Activated CD4-positive, CD25-positive, alpha-beta regulatory T cell treated with anti-CD3 and anti-CD28 coated beads, Interleukin-2, amount 50 U/mL, for 72 hours (primary cell): ENCODE data around the gene MAP3K10.
A peak's percentile ranks its signal among the peaks of the same experiment; 100 is the strongest.
"Not testable (repeated sequence)": the region's sequence is repeated elsewhere in the genome, so short reads cannot be mapped to it uniquely, and the experiment has no call there.

Experiments
- DNase-seq: peaks from one replicate; pipeline ENCODE4 v3.0.0; 2021

Gene MAP3K10

DNA sequence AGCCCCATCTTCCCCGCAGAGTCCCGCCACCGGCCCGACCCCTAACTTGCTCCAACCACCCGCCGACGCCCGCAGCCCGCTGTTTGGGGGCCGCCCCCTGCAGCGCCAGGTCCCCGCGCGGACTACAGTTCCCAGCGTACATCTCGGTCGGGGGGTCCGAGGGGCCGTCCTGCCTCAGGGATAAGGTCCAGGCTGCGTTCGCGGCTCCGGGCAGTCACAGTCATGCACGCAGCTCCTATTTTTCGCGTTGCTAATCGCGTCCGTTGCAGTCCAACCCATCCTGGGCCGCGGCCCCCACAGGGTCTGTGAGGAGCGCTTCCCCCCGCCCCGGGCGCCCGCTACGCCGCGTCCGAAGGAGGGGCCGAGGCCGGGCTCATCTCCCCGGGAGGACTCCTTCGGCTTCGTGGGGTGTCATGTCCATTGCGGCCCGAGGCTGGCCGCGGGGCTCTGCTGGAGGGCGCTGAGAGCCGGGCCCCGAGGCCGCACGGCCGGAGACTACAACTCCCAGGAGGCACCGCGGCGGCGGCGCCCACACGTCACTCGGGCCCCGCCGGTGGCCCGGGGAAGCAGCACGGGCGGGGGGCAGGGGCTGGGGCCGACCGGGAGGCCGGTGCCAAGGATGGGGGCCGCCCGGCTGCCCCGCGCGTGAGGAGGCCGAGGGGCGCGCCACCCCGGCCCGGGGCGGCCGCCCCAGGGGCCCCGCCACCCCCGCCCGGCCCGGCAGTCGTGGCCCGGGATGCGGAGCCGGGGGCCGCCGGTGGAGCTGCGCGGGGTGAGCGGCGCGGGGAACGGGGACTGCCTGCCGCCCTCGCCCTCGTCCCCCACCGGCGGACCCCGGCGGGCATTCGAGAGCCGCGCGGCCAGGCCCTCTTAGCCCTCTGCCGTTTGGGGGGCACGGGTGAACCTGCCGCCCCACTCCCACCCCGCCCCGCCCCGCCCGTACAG, at the start of gene MAP3K10:
Gene MAP3K10 (plus strand): TSS at position 536 of the 945 bp plus-strand sequence. CDS start 606 bp downstream, outside the sequence.
- peak; percentile 76 for DNase-seq

- DNase-seq: no peak
Measured at GRCh38 chr19:40141551-40141950, 49.7 kb upstream of the MAP3K10 start.

DNA sequence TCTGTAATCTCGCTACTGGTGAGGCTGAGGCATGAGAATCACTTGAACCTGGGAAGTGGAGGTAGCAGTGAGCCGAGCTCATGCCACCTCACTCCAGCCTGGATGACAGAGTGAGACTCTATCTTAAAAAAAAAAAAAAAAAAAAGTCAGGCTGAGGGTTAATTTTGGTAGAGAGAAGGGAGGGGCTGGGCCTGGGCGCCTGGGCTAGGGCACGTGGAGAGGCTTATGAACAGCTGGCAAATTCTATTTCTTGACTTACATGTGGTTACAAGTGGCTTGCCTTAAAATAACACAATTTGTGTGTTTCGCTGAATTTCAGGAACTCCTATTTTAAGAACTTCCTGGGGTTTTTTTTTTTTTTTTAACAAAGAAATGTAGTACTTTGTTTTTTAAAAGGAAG, 47.6 kb upstream of the MAP3K10 start:
- no peak for DNase-seq

- DNase-seq: no peak
Measured at GRCh38 chr19:40144151-40144550, 47.1 kb upstream of the MAP3K10 start.

- no peak for DNase-seq
Measured at GRCh38 chr19:40144947-40145748, 46.1 kb upstream of the MAP3K10 start.

DNA sequence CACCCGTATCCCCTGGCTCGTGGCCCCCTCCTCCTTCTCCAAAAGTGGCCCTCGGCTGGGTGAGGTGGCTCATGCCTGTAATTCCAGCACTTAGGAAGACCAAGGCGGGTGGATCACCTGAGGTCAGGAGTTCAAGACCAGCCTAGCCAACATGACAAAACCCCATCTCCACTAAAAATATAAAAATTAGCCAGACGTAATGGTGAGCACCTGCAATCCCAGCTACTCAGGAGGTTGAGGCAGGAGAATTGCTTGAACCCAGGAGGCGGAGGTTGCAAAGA, 45.5 kb upstream of the MAP3K10 start:
- DNase-seq: not testable (repeated sequence)

GRCh38 chr19:40147338-40147692, 43.9 kb upstream of the MAP3K10 start:
- no peak for DNase-seq

DNA sequence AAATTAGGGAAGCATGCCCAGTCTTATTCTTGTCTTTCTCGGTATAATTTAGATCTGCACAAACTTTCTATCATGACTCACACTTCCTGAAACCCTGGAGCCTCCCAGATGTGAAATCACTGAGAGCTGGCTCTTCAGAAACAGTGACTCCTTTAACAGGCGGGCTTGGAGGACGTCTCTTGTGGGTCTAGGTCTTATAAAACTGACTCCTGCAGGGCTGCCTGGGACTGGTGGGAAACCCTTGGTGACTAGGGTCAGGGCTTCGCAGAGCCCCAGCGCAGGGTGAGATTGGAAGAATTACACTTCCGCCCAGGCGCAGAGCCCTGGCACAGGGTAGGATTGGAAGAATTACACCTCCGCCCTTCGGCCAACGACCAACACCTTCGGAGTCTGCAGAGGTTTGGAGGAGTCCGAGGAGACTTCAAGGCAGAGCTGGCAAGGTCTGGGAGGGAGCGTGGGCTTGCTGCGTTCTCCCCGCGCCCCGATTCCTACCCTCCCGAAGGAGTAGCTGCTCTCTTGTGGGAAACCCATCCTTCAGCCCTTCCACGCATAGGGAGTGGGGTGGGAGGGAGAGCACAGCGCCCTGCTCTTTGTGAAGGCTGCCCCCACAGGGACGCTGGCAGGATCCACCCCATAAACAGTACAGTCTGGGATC, 43.4 kb upstream of the MAP3K10 start:
- no peak for DNase-seq

GRCh38 chr19:40149501-40149900, 41.7 kb upstream of the MAP3K10 start:
- no peak for DNase-seq

DNA sequence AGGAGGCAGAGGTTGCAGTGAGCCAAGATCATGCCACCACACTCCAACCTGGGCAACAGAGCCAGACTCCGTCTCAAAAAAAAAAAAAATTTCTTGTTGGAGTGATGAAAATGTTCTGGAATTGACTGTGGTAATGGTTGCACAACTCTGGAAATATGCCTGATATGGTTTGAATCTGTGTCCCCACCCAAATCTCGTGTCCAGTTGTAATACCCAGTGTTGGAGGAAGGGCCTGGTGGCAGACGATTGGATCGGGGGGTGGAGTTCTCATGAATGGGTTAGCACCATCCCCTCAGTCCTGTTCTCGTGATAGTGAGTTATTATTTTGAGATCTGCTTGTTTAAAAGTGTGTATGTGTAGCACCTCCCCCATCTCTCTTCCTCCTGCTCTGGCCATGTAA, 41.1 kb upstream of the MAP3K10 start:
- DNase-seq: no peak

GRCh38 chr19:40154121-40154680, 37.0 kb upstream of the MAP3K10 start:
- DNase-seq: no peak

DNA sequence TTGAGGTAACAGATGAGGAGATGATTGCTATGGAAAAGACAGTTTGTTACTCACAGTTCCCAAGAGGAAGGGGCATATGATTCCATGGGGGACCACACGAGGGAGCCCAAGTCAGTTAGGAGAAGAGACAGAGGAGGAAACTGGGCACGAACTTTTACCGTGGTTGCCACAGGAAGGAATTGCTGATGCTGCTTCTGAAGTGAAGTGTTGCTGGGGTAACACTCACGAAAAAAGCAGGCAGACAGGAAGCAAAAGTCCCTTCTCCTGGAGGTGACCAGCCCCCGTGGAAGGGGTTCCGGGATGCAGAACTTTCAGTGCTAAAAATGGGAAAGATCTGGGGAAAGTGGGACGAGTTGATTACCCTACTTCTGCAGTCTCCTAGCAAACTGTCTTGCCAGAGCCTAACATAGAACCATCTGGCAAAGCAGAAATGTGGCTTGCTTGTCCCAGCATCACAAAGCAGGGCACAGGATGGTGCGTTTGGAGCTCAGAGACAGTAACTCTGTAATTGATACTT, 35.4 kb upstream of the MAP3K10 start:
- no peak for DNase-seq

- no peak for DNase-seq
Measured at GRCh38 chr19:40157059-40157458, 34.2 kb upstream of the MAP3K10 start.

DNA sequence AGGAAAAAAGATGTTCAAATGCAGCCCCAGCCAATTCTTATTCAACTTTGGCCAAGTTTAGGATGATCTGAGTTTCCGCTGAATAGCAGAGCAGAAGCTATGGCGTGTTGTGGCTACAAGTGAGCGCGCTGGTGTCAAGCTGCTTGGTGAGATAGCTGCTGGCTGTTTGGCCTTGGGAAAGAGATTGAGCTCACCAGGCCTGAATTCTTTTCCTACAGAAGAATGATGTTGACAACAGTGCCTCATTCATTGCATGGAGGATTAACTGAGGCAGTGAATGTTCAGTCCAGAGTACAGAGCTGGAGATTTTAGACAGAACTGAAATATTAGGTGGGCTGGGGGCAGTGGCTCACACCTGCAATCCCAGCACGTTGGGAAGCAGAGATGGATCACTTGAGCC, 31.5 kb upstream of the MAP3K10 start:
- no peak for DNase-seq

GRCh38 chr19:40162104-40162503, 29.1 kb upstream of the MAP3K10 start:
- no peak for DNase-seq

DNA sequence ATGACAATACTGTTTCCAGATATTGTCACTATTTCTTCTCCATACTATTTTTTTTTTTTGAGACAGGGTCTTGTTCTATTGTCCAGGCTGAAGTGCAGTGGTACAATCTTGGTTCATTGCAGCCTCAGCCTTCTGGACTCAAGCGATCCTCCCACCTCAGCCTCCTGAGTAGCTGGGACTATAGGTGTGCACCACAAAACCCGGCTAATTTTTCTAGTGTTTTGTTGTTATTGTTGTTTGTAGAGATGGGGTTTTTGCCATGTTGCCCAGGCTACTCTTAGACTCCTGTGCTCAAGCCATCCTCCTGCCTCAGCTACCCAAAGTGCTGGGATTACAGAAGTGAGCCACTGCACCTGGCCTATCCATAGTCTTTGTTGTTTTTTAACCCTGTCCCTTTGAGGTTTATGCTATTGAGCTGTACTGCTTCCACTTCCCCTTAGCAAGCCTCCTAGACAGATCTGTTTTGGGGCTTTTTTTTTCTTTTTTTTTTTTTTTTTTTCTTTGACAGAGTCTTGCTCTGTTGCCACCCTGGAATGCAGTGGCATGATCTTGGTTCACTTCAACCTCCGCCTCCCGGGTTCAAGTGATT, 27.6 kb upstream of the MAP3K10 start:
- DNase-seq: no peak

GRCh38 chr19:40165362-40165937, 25.8 kb upstream of the MAP3K10 start:
- peak; percentile 64 for DNase-seq

DNA sequence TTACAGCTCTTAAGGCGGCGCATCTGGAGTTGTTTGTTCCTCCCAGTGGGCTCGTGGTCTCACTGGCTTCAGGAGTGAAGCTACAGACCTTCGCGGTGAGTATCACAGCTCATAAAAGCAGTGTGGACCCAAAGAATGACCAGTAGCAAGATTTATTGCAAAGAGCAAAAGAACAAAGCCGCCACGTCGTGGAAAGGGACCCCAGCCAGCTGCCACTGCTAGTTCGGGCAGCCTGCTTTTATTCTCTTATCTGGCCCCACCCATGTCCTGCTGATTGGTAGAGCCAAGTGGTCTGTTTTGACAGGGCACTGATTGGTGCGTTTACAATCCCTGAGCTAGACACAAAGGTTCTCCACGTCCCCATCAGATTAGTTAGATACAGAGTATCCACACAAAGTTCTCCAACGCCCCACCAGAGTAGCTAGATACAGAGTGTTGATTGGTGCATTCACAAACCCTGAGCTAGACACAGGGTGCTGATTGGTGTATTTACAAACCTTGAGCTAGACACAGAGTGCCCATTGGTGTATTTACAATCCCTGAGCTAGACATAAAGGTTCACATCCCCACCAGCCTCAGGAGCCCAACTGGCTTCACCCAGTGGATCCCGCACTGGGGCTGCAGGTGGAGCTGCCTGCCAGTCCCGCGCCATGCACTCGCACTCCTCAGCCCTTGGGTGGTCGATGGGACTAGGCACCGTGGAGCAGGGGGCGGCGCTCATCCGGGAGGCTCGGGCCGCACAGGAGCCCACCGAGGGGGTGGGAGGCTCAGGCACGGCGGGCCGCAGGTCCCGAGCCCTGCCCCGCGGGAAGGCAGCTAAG, 21.5 kb upstream of the MAP3K10 start:
- not testable (repeated sequence) for DNase-seq

- not testable (repeated sequence) for DNase-seq
Measured at GRCh38 chr19:40170303-40170989, 20.8 kb upstream of the MAP3K10 start.

GRCh38 chr19:40171293-40171692, 19.9 kb upstream of the MAP3K10 start:
- not testable (repeated sequence) for DNase-seq

- DNase-seq: no peak
Measured at GRCh38 chr19:40174092-40174491, 17.1 kb upstream of the MAP3K10 start.
